Mesendoderm (in vitro differentiated cells): ENCODE data around the gene GAB2.

ENCODE experiments used
- DNase-seq: peaks from one replicate; pipeline ENCODE4 v3.0.0; 2013
- H2AK5ac ChIP-seq: 2 replicates; pipeline ENCODE4 v1.6.1; 2013; ENCODE audit warnings: low read length, inconsistent platforms
- H2BK120ac ChIP-seq: 2 replicates; pipeline ENCODE4 v1.6.1; 2013; ENCODE audit warnings: low read depth, mild to moderate bottlenecking, low read length, moderate library complexity, mixed read lengths
- H2BK15ac ChIP-seq: replicated peaks from 2 replicates; pipeline ENCODE4 v1.6.1; 2013; ENCODE audit warnings: low read depth, mild to moderate bottlenecking, moderate library complexity
- H2BK5ac ChIP-seq: 2 replicates; pipeline ENCODE4 v1.6.1; 2013; ENCODE audit warnings: low read length, inconsistent platforms
- H3K18ac ChIP-seq: 2 replicates; pipeline ENCODE4 v1.6.1; 2013; ENCODE audit warnings: mild to moderate bottlenecking, low read length, mixed read lengths
- H3K23ac ChIP-seq: one replicate; pipeline ENCODE4 v1.6.1; 2013; ENCODE audit warnings: low read length
- H3K27ac ChIP-seq: 2 replicates; pipeline ENCODE4 v1.5.1; 2013; ENCODE audit warnings: low read depth, mild to moderate bottlenecking, inconsistent platforms, low read length, moderate library complexity
- H3K27me3 ChIP-seq: 2 replicates; pipeline ENCODE4 v1.6.1; 2013; ENCODE audit warnings: low read length, control low read depth, mild to moderate bottlenecking, inconsistent platforms; ENCODE audit not compliant: insufficient read depth, poor library complexity
- H3K36me3 ChIP-seq: 2 replicates; pipeline ENCODE4 v1.6.1; 2013; ENCODE audit warnings: low read length, inconsistent platforms; ENCODE audit not compliant: control insufficient read depth, insufficient read depth
- H3K4ac ChIP-seq: one replicate; pipeline ENCODE4 v1.6.1; 2013; ENCODE audit warnings: low read depth, mild to moderate bottlenecking, low read length, moderate library complexity
- H3K4me1 ChIP-seq: 2 replicates; pipeline ENCODE4 v1.6.1; 2013; ENCODE audit warnings: low read depth, low read length, inconsistent platforms; ENCODE audit not compliant: control insufficient read depth
- H3K4me2 ChIP-seq: 2 replicates; pipeline ENCODE4 v1.6.1; 2013; ENCODE audit warnings: low read length
- H3K4me3 ChIP-seq: 2 replicates; pipeline ENCODE4 v1.5.1; 2013; ENCODE audit warnings: mild to moderate bottlenecking, low read length
- H3K56ac ChIP-seq: one replicate; pipeline ENCODE4 v1.6.1; 2013; ENCODE audit warnings: low read length
- H3K79me1 ChIP-seq: 2 replicates; pipeline ENCODE4 v1.6.1; 2013; ENCODE audit warnings: low read length, inconsistent platforms
- H3K79me2 ChIP-seq: 2 replicates; pipeline ENCODE4 v1.6.1; 2013; ENCODE audit warnings: mild to moderate bottlenecking, low read length; ENCODE audit not compliant: control insufficient read depth, insufficient read depth
- H3K9ac ChIP-seq: 2 replicates; pipeline ENCODE4 v1.6.1; 2013; ENCODE audit warnings: low read length, inconsistent platforms
- H4K5ac ChIP-seq: one replicate; pipeline ENCODE4 v1.6.1; 2013; ENCODE audit warnings: low read length
- H4K8ac ChIP-seq: one replicate; pipeline ENCODE4 v1.6.1; 2013; ENCODE audit warnings: low read depth, mild to moderate bottlenecking, control low read depth, low read length, moderate library complexity
- WGBS: extraction: QIAGEN DNeasy Blood & Tissue Kit; methylation state at CpG from one replicate; pipeline ENCODE4 v1.1.7; 2013; ENCODE audit warnings: low lambda C conversion rate, missing lambda C conversion rate; ENCODE audit not compliant: insufficient coverage; ENCODE audit errors: extremely low coverage; 5-methylcytosine and 5-hydroxymethylcytosine counted together

Gene GAB2

GRCh38 chr11:78371221-78371891 is 46.3 kb downstream of the GAB2 start:
- Histone ChIP-seq H3K36me3 (no peaks in the 10 kb centered on the region), H2BK5ac (no peak overlapping the region)
- no CpG with 5 or more reads among the region's 5 CpGs for WGBS

DNA sequence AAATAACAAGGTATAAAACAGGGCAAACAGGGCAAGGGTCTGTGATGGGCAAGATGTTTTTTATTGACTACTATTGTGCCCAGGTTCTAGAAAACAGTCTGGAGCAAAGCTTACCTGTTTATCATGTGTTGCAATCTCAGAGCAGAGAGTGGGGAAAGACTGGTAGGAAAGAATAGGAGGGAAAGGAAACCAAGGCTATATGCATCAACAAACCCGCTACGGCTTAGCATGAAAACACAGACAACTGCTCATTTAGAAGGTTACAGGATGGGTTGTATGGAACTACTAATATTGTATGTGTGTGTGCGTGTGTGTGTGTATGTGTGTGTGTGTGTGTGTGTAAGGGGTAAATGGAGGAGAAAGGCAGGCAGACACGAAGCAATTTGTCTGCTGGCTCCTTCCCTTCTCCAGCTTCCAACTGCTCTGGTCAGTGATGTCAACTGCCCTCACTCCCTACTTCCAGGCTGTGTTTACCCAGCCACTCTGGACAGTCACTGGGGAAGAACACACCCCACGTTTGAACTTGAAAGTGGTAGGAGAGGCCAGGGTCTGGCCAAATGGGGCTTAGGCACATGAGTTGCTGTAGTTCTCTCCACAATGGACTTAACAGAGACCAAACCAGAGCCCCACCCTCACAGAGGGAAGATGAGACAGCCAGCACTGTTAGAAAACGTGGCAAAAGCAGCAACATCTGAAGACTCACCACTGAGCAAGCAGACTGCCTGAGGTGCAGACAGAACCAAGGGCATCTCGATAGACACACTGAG is 47.0 kb downstream of the GAB2 start:
- Histone ChIP-seq H3K36me3 (no peaks in the 10 kb centered on the region), H3K27me3 (no peaks in the 10 kb centered on the region), H3K79me1 (no peaks in the 10 kb centered on the region), H3K4me3 (no peak overlapping the region), H3K79me2 (no peaks in the 10 kb centered on the region), H3K4me2 (no peak overlapping the region), H3K4me1 (peaks cover 2% of the 10 kb centered on the region), H2BK120ac (no peak overlapping the region), H3K18ac (peak overlapping the region; percentile 29), H3K23ac (no peak overlapping the region), H3K56ac (peak overlapping the region; percentile 56), H2BK15ac (no peak overlapping the region), H2BK5ac (no peak overlapping the region), H3K9ac (no peak overlapping the region), H4K5ac (no peak overlapping the region), H4K8ac (no peak overlapping the region), H3K27ac (no peak overlapping the region), H3K4ac (no peak overlapping the region), H2AK5ac (no peak overlapping the region)
- WGBS, result 100% methylated on average over 1 of the region's 7 CpGs
- DNase-seq, result no peak

More at GRCh38 chr11:78371221-78371891, 46.3 kb downstream of the GAB2 start:
- Histone ChIP-seq H2BK15ac (no peak overlapping the region), H3K27me3 (no peaks in the 10 kb centered on the region), H2BK120ac (no peak overlapping the region), H3K4me3 (no peak overlapping the region), H3K4me1 (no peaks in the 10 kb centered on the region), H4K5ac (no peak overlapping the region), H3K4ac (no peak overlapping the region), H3K23ac (no peak overlapping the region), H3K27ac (no peak overlapping the region), H2AK5ac (peak overlapping the region; percentile 2), H3K79me1 (no peaks in the 10 kb centered on the region), H3K79me2 (no peaks in the 10 kb centered on the region), H3K4me2 (no peak overlapping the region), H4K8ac (no peak overlapping the region), H3K56ac (no peak overlapping the region), H3K18ac (no peak overlapping the region), H3K9ac (no peak overlapping the region)
- no peak for DNase-seq

DNA sequence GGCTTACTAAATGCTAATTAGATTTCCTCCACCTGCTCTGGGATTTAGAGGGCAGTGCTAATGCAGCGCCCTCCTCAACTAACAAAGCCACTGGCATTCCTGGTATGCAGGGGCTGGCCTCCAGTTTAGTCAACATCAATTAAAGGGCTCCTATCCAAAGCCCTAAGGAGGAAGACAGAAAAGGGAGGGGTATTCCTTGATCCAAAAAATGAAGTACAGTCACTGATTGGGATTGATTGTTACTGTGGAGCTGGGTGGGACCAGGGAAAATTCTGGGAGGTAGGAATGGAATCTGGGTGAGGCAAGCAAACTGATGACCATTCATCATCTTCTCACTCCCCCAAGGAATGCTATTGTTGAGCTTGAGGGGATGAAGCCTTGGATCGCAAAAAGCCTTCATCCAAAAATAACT is 52.2 kb downstream of the GAB2 start:
- H2BK15ac ChIP-seq, result peak overlapping the region; percentile 98
- no peak overlapping the region for H3K4me2 ChIP-seq
- H3K9ac ChIP-seq, result no peak overlapping the region
- no peak overlapping the region for H4K8ac ChIP-seq
- no peak overlapping the region for H3K4ac ChIP-seq
- no peak overlapping the region for H3K56ac ChIP-seq
- no peaks in the 10 kb centered on the region for H3K79me2 ChIP-seq
- H2AK5ac ChIP-seq, result no peak overlapping the region
- no peaks in the 10 kb centered on the region for H3K36me3 ChIP-seq
- no peak overlapping the region for H2BK120ac ChIP-seq
- WGBS, result no CpG with 5 or more reads among the region's 2 CpGs
- peak overlapping the region; percentile 98 for H3K18ac ChIP-seq
- H3K79me1 ChIP-seq, result no peaks in the 10 kb centered on the region
- no peak overlapping the region for H2BK5ac ChIP-seq
- no peak overlapping the region for H3K4me3 ChIP-seq
- H3K4me1 ChIP-seq, result peaks cover 10% of the 10 kb centered on the region
- H3K27ac ChIP-seq, result peak overlapping the region; percentile 58
- no peaks in the 10 kb centered on the region for H3K27me3 ChIP-seq
- no peak overlapping the region for H3K23ac ChIP-seq
- peak; percentile 98 for DNase-seq
- no peak overlapping the region for H4K5ac ChIP-seq

DNA sequence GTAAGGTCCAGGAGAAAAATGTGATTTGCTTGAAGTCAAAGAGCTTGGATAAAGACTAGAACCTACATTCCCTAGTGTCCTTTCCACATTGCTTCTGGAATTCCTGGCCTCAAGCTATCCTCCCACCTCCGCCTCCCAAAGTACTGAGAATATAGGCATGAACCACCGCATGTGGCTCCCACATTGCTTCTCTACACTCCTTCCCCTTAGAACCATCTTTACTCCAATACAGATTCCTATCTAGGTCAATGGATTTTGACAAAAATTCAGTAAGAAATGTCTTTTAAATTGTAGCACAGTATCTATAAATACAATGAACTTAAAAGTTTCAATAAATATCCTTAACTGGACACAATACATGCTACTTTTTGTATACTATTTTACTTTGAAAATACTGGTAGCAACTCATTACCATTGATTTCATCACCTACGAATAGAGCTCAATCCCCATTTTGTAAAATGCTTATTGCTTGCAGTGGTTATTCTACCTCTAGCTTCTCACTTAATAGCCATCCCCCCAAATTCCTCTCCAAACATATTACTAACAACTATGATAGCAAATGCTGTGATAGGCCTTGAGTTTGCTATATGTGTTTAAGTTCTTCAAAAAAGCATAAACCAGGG is 53.4 kb downstream of the GAB2 start:
- H4K5ac ChIP-seq, result no peak overlapping the region
- no peak overlapping the region for H4K8ac ChIP-seq
- DNase-seq, result peak; percentile 59
- H3K27ac ChIP-seq, result no peak overlapping the region
- no CpG with 5 or more reads among the region's 3 CpGs for WGBS
- H3K56ac ChIP-seq, result no peak overlapping the region
- no peak overlapping the region for H3K4me3 ChIP-seq
- no peak overlapping the region for H3K4ac ChIP-seq
- H3K79me2 ChIP-seq, result no peaks in the 10 kb centered on the region
- no peak overlapping the region for H3K9ac ChIP-seq
- H3K27me3 ChIP-seq, result no peaks in the 10 kb centered on the region
- no peak overlapping the region for H3K23ac ChIP-seq
- peak overlapping the region; percentile 29 for H2AK5ac ChIP-seq
- peak overlapping the region; percentile 96 for H2BK15ac ChIP-seq
- H2BK120ac ChIP-seq, result no peak overlapping the region
- H3K4me2 ChIP-seq, result no peak overlapping the region
- no peaks in the 10 kb centered on the region for H3K36me3 ChIP-seq
- H2BK5ac ChIP-seq, result no peak overlapping the region
- peaks cover 10% of the 10 kb centered on the region for H3K4me1 ChIP-seq
- H3K18ac ChIP-seq, result no peak overlapping the region
- H3K79me1 ChIP-seq, result no peaks in the 10 kb centered on the region

DNA sequence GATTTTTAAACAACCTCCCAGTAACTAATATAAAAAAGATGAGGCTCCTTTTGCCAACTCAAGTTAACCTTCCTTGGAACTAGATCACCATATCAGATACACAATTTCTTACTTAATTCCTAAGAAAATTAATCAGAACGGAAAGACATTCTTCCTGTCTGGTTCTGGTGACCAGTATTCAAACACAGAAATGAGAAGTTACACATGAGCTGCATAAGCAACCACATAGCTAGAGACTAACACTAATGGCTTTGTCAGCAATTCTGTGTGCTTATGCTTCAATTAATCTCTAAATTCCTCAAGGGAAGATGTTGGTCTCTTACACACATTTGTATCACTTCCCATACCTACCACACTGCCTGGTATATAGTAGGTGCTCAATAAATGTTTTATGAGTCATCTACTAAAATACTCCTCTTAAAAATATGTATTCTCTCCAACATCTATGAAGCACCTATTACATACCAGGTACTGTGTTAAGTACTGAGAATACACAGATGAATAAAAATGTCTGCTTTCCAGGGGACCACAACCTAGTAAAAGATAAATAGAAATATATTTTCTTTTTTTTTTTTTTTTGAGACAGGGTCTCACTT is 54.5 kb downstream of the GAB2 start:
- Histone ChIP-seq H3K79me1 (no peaks in the 10 kb centered on the region), H3K9ac (no peak overlapping the region), H3K4me2 (no peak overlapping the region), H3K56ac (no peak overlapping the region), H3K79me2 (no peaks in the 10 kb centered on the region), H3K27me3 (no peaks in the 10 kb centered on the region), H3K4me3 (no peak overlapping the region), H3K4ac (no peak overlapping the region), H3K27ac (no peak overlapping the region), H3K36me3 (no peaks in the 10 kb centered on the region), H2BK120ac (peak overlapping the region; percentile 93), H4K5ac (no peak overlapping the region), H3K4me1 (peaks cover 10% of the 10 kb centered on the region), H2BK15ac (no peak overlapping the region), H2BK5ac (no peak overlapping the region), H3K18ac (peak overlapping the region; percentile 90), H2AK5ac (no peak overlapping the region), H3K23ac (no peak overlapping the region), H4K8ac (no peak overlapping the region)
- DNase-seq, result no peak
- WGBS, result no CpG with 5 or more reads among the region's 1 CpG
